GM21390 (cell line): ENCODE results near the gene MET.
"Not testable (repeated sequence)": the region's sequence is repeated elsewhere in the genome, so short reads cannot be mapped to it uniquely, and the experiment has no call there.

Experiments
- ATAC-seq: cut with Tn5 transposase; IDR thresholded peaks from one replicate; pipeline ENCODE4 v1.9.1; 2021; ENCODE audit not compliant: unreplicated experiment

Gene MET

GRCh38 chr7:116671681-116672595 lies at the start of gene MET:
TSS of gene MET (plus strand) at chr7:116672196. CDS start at chr7:116699085, 26,889 bp downstream.
- peak; percentile 87 for ATAC-seq

GRCh38 chr7:116626886-116627285 lies 45.1 kb upstream of the MET start:
- ATAC-seq: no peak

GRCh38 chr7:116629051-116629463 lies 42.9 kb upstream of the MET start:
- ATAC-seq: no peak

- ATAC-seq: peak; percentile 96
These were observed 41.6 kb upstream of the MET start for GRCh38 chr7:116630357-116630756.

- peak; percentile 16 for ATAC-seq
These were observed 40.9 kb upstream of the MET start for GRCh38 chr7:116630932-116631671.

GRCh38 chr7:116631676-116632075 lies 40.3 kb upstream of the MET start:
- ATAC-seq: no peak

- no peak for ATAC-seq
These were observed 39.6 kb upstream of the MET start for GRCh38 chr7:116632384-116632783.

- no peak for ATAC-seq
These were observed 38.6 kb upstream of the MET start for GRCh38 chr7:116633131-116633988.

- ATAC-seq: no peak
These were observed 35.0 kb upstream of the MET start for GRCh38 chr7:116636997-116637396.

GRCh38 chr7:116638592-116638991 lies 33.4 kb upstream of the MET start:
- ATAC-seq: not testable (repeated sequence)

- no peak for ATAC-seq
These were observed 30.3 kb upstream of the MET start for GRCh38 chr7:116641551-116642153.

GRCh38 chr7:116643148-116643547 lies 28.8 kb upstream of the MET start:
- not testable (repeated sequence) for ATAC-seq

GRCh38 chr7:116644628-116645027 lies 27.4 kb upstream of the MET start:
- no peak for ATAC-seq

GRCh38 chr7:116647290-116647689 lies 24.7 kb upstream of the MET start:
- no peak for ATAC-seq

GRCh38 chr7:116647861-116648260 lies 24.1 kb upstream of the MET start:
- no peak for ATAC-seq

- ATAC-seq: no peak
These were observed 21.6 kb upstream of the MET start for GRCh38 chr7:116650436-116650835.

GRCh38 chr7:116652793-116653192 lies 19.2 kb upstream of the MET start:
- peak; percentile 53 for ATAC-seq

- ATAC-seq: no peak
These were observed 18.8 kb upstream of the MET start for GRCh38 chr7:116653204-116653603.

GRCh38 chr7:116653646-116654045 lies 18.4 kb upstream of the MET start:
- ATAC-seq: no peak

GRCh38 chr7:116659248-116659647 lies 12.7 kb upstream of the MET start:
- ATAC-seq: not testable (repeated sequence)

- no peak for ATAC-seq
These were observed 10.1 kb upstream of the MET start for GRCh38 chr7:116661865-116662264.
